ENCODE measurements around the gene TMEM45B.

- no peak for TF ChIP-seq ZNF570 (CRISPR knock-in tag; IDR thresholded peaks at IDR 0.05; ENCODE audit: borderline replicate concordance)
- TF ChIP-seq ZNF276 (CRISPR knock-in tag; IDR thresholded peaks at IDR 0.05; ENCODE audit: low read depth): no peak
- TF ChIP-seq EZH2 (conservative IDR thresholded peaks at IDR 0.05; ENCODE audit: low read depth, low read length): no peak
- TF ChIP-seq ZBTB33 (CRISPR knock-in tag; IDR thresholded peaks at IDR 0.05): no peak
- no peak for TF ChIP-seq ARNT (IDR thresholded peaks at IDR 0.05)
- no peak for TF ChIP-seq SP4 (CRISPR knock-in tag; IDR thresholded peaks at IDR 0.05)
- no peak for TF ChIP-seq ZNF282 (IDR thresholded peaks at IDR 0.05; ENCODE audit: partially characterized antibody)
These were observed 1.9 kb downstream of the TMEM45B start for GRCh38 chr11:129817534-129818051.
